HAP-1 (cell line): ENCODE measurements around the gene FNBP1.

Experiments used
- DNase-seq, 2 experiments: peaks; one replicate each; pipeline ENCODE4 v3.0.0-alpha.2; 2016 to 2020; ENCODE audit warnings: low spot score in 2 of 2
- H3K27me3 ChIP-seq: fragments of 250-450 bp; sonication (Bioruptor Pico); 2 replicates; pipeline ENCODE4 v1.5.1; 2020; ENCODE audit warnings: low read depth, mild to moderate bottlenecking, moderate library complexity
- H3K36me3 ChIP-seq: fragments of 250-450 bp; sonication (Bioruptor Pico); replicated peaks from 2 replicates; pipeline ENCODE4 v1.5.1; 2020; ENCODE audit warnings: mild to moderate bottlenecking
- H3K4me1 ChIP-seq: fragments of 250-450 bp; sonication (Bioruptor Pico); 2 replicates; pipeline ENCODE4 v1.5.1; 2020; ENCODE audit warnings: mild to moderate bottlenecking
- H3K4me3 ChIP-seq: fragments of 250-450 bp; sonication (Bioruptor Pico); 2 replicates; pipeline ENCODE4 v1.5.1; 2020; ENCODE audit warnings: mild to moderate bottlenecking, moderate library complexity
- H3K9me3 ChIP-seq: fragments of 250-450 bp; sonication (Bioruptor Pico); 2 replicates; pipeline ENCODE4 v1.5.1; 2020; ENCODE audit warnings: mild to moderate bottlenecking, moderate library complexity
- in situ Hi-C: fragments of 300-500 bp; cut with MboI; formaldehyde crosslinking; loops from 3 replicates; pipeline ENCODE4 v1.14.3; 2020; ENCODE audit warnings: low sequenced_read_pairs, inconsistent platforms, mixed read lengths

FNBP1 gene

DNA sequence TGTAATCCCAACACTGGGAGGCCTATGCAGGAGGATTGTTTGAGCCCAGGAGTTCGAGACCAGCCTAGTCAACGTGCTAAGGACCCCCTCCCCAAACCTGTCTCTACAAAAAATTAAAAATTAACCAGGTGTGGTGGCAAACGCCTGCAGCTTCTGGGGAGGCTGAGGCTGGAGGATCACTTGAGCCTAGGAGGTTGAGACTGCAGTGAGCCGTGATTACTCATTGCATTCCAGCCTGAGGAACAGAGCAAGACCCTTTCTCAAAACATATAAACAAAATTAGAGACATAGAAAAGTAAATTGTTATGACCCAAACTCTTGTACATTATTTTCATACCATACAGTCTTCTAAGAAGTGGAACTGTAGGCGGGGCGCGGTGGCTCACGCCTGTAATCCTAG lies 11.8 kb upstream of the FNBP1 start:
- Histone ChIP-seq H3K27me3 (no peaks in the 10 kb centered on the region), H3K9me3 (no peaks in the 10 kb centered on the region), H3K4me3 (peak overlapping the region; percentile 99), H3K36me3 (peaks cover 2% of the 10 kb centered on the region; the same call in 1 of the 2 replicates), H3K4me1 (peaks cover 9% of the 10 kb centered on the region)
- in situ Hi-C loops: no loop called here
- no peak for DNase-seq

DNA sequence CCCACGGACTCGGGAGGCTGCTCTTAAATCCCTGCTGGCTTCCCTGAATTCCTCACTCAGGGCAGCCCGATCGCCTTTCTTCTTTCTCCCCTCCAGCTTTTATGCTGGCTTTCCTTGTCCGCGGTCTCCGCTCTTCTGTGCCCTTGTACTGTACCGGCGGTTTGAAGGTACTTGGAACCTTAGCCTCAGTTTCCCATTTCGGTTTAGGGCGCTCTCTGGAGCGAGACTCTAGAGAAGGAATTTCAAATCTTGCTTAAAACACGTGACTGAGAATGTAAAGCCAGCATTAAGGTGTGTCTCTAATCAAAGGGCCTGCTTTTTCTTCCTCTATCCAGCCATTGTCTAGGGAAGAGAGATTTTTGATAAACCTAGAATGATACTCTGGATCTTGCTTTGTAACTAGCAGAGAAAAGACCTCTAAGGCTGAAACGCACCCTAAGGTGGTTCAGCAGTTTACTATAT lies 11.4 kb upstream of the FNBP1 start:
- H3K36me3 ChIP-seq: peaks cover 2% of the 10 kb centered on the region; the same call in 1 of the 2 replicates
- H3K27me3 ChIP-seq: no peaks in the 10 kb centered on the region
- H3K4me3 ChIP-seq: peak overlapping the region; percentile 99
- no peaks in the 10 kb centered on the region for H3K9me3 ChIP-seq
- peaks cover 9% of the 10 kb centered on the region for H3K4me1 ChIP-seq
- in situ Hi-C loops: no loop called here
- peak in 1 of 2 experiments; percentile 28 for DNase-seq

DNA sequence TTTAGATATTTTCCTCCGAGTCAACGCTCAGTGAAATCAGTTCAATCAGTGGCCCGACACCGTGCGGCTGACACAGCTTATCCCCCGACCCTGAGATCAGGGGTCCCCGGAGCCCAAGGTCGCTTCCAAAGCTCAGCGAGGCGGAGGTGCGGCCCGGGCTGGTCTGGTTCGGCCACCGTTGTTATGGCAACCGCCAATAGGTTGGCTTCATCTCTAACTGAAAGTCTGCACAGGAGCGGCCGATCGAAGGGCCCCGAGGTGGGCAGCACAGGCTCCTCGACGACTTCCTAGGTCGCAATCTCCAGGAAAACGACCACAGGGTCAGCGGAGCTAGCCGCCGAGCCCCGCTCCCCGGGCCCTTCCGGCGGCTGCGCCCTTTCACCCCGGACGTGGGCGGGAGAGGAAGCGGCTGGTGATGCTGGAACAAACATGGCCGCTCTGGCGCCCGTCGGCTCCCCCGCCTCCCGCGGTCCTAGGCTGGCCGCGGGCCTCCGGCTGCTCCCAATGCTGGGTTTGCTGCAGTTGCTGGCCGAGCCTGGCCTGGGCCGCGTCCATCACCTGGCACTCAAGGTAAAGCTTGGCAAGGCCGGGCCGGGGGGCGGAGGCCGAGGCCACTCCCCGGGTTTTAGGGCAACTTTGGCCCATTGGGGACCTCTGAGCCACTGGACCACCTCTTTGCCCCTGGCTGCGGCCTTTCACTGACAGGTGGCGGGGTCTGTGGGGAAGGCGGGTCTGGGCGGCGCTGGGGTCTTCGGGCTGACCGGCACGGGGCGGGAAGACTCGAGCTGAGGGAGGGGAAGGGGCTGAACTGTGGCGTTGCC lies 10.7 kb upstream of the FNBP1 start, which contains the start of gene GPR107:
Gene GPR107, plus strand, starts transcription at position 403 of the 821 bp plus-strand sequence. Its CDS starts 27 bp downstream, at position 430.
- Histone ChIP-seq H3K27me3 (no peaks in the 10 kb centered on the region), H3K9me3 (no peaks in the 10 kb centered on the region), H3K4me3 (peak within 1 kb of the TSS; percentile 99), H3K36me3 (peaks cover 2% of the 10 kb centered on the region; the same call in 1 of the 2 replicates), H3K4me1 (peaks cover 9% of the 10 kb centered on the region)
- DNase-seq: peak; percentile 66 to 80
- in situ Hi-C loops: no loop called here

DNA sequence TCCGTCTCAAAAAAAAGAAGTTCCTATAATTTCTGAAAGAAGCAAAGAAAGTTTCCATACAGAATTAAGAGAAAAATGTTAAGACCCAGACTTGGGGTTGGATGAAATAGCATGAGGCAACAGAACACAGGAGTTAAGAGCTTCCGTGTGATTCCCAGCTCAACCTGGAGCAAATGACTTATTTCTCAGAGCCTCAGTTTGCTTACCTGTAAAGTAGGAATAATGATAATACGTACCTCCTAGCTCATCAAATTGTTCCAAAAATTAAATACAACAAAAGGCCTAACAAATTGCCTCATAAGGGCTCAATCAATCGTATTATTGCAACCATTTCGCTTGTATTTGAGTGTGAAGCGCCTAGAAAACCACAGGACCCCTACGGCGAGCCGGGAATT lies 10.1 kb upstream of the FNBP1 start:
- no peaks in the 10 kb centered on the region for H3K27me3 ChIP-seq
- in situ Hi-C loops: no loop called here
- peaks cover 9% of the 10 kb centered on the region for H3K4me1 ChIP-seq
- H3K9me3 ChIP-seq: no peaks in the 10 kb centered on the region
- H3K36me3 ChIP-seq: peaks cover 2% of the 10 kb centered on the region; the same call in 1 of the 2 replicates
- no peak for DNase-seq
- H3K4me3 ChIP-seq: peak overlapping the region; percentile 99

DNA sequence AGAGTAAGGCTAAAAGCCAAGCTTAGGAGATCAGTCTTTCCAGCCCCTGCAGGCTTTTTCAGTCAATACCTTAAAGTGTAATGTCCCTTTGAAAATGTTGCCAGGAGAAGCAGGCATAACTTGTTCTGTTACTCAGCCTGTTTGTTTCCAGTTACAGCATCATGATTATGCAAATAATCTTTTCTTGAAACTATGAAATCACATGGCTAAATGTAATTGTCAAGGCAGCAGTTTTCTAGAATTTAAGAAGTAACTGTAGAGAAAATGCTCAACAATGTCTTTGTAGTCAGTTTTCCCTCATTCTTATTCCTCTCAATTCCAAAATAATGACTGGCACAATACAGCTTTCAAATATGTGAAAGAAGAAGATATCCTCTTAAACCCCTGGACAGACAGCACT lies 8.9 kb upstream of the FNBP1 start:
- no peak for DNase-seq
- no peaks in the 10 kb centered on the region for H3K9me3 ChIP-seq
- H3K36me3 ChIP-seq: peaks cover 2% of the 10 kb centered on the region; the same call in 1 of the 2 replicates
- H3K27me3 ChIP-seq: no peaks in the 10 kb centered on the region
- H3K4me1 ChIP-seq: peaks cover 9% of the 10 kb centered on the region
- in situ Hi-C loops: no loop called here
- H3K4me3 ChIP-seq: no peak overlapping the region

DNA sequence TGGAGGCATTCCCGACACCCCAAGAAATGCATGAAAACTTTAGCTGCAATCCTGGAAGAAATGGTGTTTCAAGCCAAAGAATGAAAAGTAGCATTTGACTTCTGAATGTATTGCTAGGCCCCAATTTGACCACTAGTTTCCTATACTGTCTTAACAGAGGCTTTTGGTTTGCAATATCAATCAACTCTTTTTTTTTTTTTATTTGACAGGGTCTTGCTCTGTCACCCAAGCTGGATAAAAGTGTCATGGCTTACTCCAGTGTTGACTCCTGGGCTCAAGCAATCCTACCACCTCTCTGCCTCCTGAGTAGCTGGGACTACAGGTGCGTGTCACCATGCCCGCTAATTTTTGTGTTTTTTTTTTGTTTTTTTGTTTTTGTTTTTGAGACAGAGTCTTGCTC lies 7.5 kb upstream of the FNBP1 start:
- Histone ChIP-seq H3K9me3 (no peaks in the 10 kb centered on the region), H3K4me3 (no peak overlapping the region), H3K4me1 (peaks cover 16% of the 10 kb centered on the region), H3K36me3 (peaks cover 2% of the 10 kb centered on the region; the same call in 1 of the 2 replicates), H3K27me3 (no peaks in the 10 kb centered on the region)
- in situ Hi-C loops: no loop called here
- DNase-seq: no peak

DNA sequence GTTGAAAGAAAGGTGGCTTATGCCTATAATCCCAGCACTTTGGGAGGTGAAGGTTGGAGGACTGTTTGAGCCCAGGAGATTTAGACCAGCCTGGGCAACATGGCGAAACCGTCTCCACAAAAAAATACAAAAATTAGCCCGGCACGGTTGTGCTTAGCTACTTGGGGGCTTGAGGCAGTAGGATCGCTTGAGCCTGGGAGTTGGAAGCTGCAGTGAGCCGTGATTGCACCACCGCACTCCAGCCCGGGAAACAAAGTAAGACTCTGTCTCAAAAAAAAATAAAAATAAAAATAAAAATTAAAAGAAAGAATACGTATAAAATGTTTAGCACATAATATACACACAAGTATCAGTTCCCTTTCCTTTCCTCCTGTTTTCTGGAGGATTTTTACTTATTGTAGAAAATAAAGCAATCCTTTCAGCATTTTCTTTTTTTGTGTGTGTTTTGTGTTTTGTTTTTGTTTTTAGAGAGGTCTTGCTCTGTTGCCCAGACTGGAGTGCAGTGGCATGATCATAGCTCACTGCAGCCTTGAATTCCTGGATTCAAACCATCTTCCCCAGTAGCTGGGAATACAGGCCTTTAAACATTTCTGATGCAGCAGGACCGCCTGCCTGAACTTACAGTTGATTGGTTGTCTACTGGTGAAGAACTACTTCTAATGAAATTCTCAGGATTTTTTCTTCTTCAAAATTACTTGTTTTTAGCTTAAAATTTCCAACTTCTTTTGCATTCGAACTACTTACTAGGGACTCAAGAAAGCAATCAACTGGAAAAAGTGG lies 6.6 kb upstream of the FNBP1 start:
- Histone ChIP-seq H3K4me1 (peaks cover 16% of the 10 kb centered on the region), H3K27me3 (no peaks in the 10 kb centered on the region), H3K4me3 (no peak overlapping the region), H3K9me3 (no peaks in the 10 kb centered on the region), H3K36me3 (peaks cover 2% of the 10 kb centered on the region; the same call in 1 of the 2 replicates)
- in situ Hi-C loops: no loop called here
- no peak for DNase-seq

DNA sequence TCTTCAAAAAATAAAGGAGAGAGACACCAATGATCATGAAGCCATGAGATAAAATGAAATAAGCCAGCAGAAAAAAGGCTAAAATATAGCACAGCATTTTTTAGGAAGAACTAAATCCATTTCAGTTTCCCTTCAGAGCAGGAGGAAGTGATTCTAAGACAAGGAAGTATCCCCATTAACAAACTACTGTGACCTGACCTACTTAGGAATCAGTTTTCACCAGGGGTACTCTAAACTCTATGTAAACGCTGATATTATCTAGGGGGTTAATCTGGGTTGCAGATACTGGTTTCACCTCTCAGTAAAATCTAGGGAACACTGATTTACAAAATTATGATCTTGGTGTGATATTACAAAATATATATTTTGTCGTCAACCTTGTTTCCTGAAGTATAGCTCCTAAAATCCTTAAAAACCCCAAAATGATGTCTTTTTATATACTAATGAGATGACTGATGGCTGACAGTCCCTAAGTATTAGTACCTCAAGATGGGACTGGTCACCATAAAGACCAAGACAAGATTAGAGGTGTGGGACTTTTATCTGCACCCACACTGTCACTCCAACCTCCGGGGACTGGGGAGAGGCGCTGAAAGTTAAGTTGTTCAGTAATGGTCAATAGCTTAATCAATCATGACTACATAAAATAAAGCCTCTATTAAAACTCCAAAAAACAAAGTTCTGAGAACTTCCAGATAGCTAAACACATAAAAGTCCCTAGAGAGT lies 2.9 kb upstream of the FNBP1 start:
- in situ Hi-C loops: no loop called here
- H3K9me3 ChIP-seq: no peaks in the 10 kb centered on the region
- DNase-seq: no peak
- H3K4me1 ChIP-seq: peaks cover 24% of the 10 kb centered on the region
- H3K27me3 ChIP-seq: no peaks in the 10 kb centered on the region
- no peak overlapping the region for H3K4me3 ChIP-seq
- no peaks in the 10 kb centered on the region for H3K36me3 ChIP-seq

DNA sequence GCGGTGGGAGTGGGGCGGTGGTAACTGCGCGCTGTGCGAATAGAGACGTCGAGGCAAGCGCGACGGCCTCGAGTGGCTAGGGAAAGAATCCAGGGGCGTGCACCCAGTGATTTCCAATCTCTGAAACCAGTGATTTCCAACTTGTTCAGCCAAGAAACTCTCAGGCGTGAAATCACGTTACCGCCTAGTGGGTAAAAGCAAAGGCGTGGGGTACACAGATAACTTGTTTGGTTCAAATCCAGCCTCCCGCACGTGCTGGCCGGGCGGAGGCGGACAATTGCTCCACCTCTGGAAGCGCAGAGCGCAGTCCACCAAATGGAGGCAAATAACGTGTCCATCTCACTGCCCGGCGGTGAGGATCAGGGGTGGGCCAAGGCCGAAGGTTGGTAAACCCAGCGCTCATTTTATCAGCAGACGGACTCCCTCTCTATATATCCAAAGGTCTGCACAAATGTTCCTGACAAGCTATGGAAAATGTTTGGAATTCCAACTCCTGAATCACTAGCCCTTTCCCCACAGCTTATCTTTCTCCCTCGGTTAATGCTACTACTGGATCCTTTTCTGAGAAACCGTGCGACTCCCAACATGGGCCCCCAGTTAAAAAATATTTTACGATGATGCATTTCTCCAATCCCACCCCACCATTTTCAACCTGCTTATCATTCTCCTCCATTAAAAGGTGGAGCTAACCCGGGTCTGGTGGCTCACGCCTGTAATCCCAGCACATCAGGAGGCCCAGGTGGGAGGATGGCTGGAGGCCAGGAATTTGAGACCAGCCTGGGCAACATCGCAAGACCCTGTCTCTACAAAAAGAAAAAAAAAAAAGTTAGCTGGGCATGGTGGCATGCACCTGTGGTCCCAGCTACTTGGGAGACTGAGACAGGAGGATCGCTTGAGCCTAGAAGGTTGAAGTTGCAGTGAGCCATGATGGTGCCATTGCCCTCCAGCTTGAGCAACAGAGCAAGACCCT lies 950 bp upstream of the FNBP1 start:
- in situ Hi-C loops: no loop called here
- H3K36me3 ChIP-seq: no peaks in the 10 kb centered on the region
- peaks cover 30% of the 10 kb centered on the region for H3K4me1 ChIP-seq
- H3K27me3 ChIP-seq: no peaks in the 10 kb centered on the region
- H3K4me3 ChIP-seq: peak overlapping the region; percentile 56
- no peak for DNase-seq
- no peaks in the 10 kb centered on the region for H3K9me3 ChIP-seq

DNA sequence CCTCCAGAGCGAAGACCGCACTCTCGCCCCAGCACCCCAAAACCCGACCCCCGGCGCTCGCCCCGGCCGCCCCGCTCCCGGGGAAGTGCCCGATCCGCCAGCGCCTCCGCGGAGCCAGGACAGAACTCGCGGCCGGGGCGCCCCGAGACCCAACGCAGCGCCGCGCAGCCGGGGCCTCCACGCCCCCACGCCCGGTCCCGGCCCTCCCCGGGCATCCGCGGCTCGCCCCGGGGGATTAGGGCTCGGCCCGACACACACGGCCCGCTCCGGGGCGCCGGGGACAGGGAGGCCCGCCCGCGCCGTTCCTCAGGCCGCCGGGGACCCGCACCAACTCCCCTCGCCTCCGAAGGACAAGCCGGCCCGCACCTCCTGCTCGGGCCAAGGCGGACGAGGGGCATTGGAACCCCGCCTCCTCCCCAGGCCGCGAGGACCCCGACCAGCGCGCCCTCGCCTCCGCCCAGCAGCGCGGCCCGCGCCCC lies 544 bp downstream of the FNBP1 start:
- peaks cover 30% of the 10 kb centered on the region for H3K4me1 ChIP-seq
- in situ Hi-C loops: no loop called here
- H3K9me3 ChIP-seq: no peaks in the 10 kb centered on the region
- H3K4me3 ChIP-seq: peak overlapping the region; percentile 56
- H3K27me3 ChIP-seq: no peaks in the 10 kb centered on the region
- H3K36me3 ChIP-seq: no peaks in the 10 kb centered on the region
- DNase-seq: peak in 1 of 2 experiments; percentile 46

DNA sequence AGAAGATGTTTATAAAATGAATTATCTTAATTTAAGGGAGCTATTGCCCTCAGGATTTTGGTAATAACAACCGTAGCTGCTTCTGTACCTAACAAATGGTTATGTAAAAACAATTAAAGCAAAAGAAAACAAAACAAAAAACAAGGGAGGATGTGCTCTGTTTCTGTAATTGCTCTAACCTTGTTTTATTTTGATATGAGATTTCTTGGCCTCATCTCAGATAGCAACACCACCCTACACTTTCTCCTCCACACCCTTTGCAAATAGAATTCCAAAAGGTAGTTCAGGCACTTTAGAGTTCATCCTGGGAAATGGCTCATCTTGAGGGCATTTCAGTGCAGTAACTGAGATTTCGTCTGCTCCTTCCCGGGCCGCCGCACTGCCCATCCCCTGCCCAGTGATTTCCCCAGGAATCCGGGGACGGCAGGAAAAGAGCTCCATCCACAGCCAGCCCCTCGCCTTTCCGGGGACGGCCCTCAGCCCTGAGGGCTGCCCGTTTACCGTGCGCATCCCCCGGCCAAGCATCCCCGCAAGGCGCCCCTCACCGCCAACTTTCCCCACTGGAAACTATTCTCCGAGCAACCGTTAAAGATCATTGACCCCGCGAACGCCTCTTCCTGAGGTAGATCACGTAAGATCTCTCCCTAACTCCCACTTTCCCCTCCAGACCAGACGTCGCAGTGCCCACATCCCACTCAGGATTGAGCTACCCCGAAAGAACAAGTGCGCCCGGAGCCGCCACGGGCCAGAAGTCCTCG lies 1.2 kb downstream of the FNBP1 start:
- Histone ChIP-seq H3K9me3 (no peaks in the 10 kb centered on the region), H3K36me3 (no peaks in the 10 kb centered on the region), H3K4me1 (peaks cover 30% of the 10 kb centered on the region), H3K27me3 (no peaks in the 10 kb centered on the region), H3K4me3 (peak overlapping the region; percentile 56)
- DNase-seq: peak in 1 of 2 experiments; percentile 49
- in situ Hi-C loops: no loop called here
